K562 (cell line): Measurements from ENCODE around the gene NOCT. TPM values are rescaled to one million over a fixed set of nuclear protein-coding genes. Genes with fewer than 3 reads are reported as not detected.

Experiments used
- ETV1 ChIP-seq: fragments of 450-650 bp; conservative IDR thresholded peaks from 2 replicates; pipeline ENCODE4 v1.6.1; 2016; ENCODE audit warnings: missing genetic modification characterization, control low read depth, low read depth, missing compliant biosample characterization
- HMGN3 ChIP-seq: IDR thresholded peaks from 2 replicates; pipeline ENCODE4 v1.6.1; 2011; ENCODE audit warnings: borderline replicate concordance, low read depth, mild to moderate bottlenecking, mixed read lengths, low read length; ENCODE audit not compliant: insufficient read length; ENCODE audit errors: extremely low read depth
- MAFF ChIP-seq: IDR thresholded peaks from 2 replicates; pipeline ENCODE4 v1.6.1; 2012; ENCODE audit warnings: low read length, improper control_type of control experiment
- MITF ChIP-seq: IDR thresholded peaks from 2 replicates; pipeline ENCODE4 v1.6.1; 2014; ENCODE audit warnings: antibody characterized with exemption
- MYBL2 ChIP-seq, 2 experiments: fragments of 450-650 bp in 1 of 2; sonication (generic) in 1 of 2; formaldehyde crosslinking in 1 of 2; IDR thresholded peaks; 2 replicates each; pipeline versions ENCODE4 v1.6.1 to v1.8.1; 2017 to 2022; ENCODE audit warnings: borderline replicate concordance in 1 of 2, inconsistent platforms in 1 of 2, low read depth in 1 of 2, mild to moderate bottlenecking in 1 of 2, missing genetic modification reagents in 1 of 2, moderate library complexity in 1 of 2
- NRF1 ChIP-seq, 2 experiments: fragments of 450-650 bp; IDR thresholded peaks in 1 of 2; conservative IDR thresholded peaks in 1 of 2; 2 replicates each; pipeline ENCODE4 v1.6.1; 2014; ENCODE audit warnings: mild to moderate bottlenecking in 2 of 2
- RB1 ChIP-seq: fragments of 450-650 bp; IDR thresholded peaks from 2 replicates; pipeline ENCODE4 v1.6.1; 2017; ENCODE audit warnings: low read depth, mild to moderate bottlenecking
- RBM15 ChIP-seq: fragments of 200-400 bp; formaldehyde crosslinking; IDR thresholded peaks from 2 replicates; pipeline ENCODE4 v1.6.1; 2018; ENCODE audit warnings: mild to moderate bottlenecking, low read length, moderate library complexity; ENCODE audit not compliant: insufficient read depth
- SAFB2 ChIP-seq: fragments of 200-400 bp; formaldehyde crosslinking; IDR thresholded peaks from 2 replicates; pipeline ENCODE4 v1.6.1; 2018; ENCODE audit warnings: borderline replicate concordance, low read length, low read depth, moderate library complexity; ENCODE audit not compliant: severe bottlenecking
- SP1 ChIP-seq: sonication (generic); formaldehyde crosslinking; IDR thresholded peaks from 2 replicates; pipeline ENCODE4 v1.8.1; 2022; ENCODE audit warnings: mild to moderate bottlenecking, missing genetic modification reagents
- TAL1 ChIP-seq: fragments of 450-650 bp; IDR thresholded peaks from 2 replicates; pipeline ENCODE4 v1.6.1; 2016; ENCODE audit warnings: mild to moderate bottlenecking
- TCF3 ChIP-seq: sonication (generic); formaldehyde crosslinking; IDR thresholded peaks from 2 replicates; pipeline ENCODE4 v1.4.0; 2020; ENCODE audit warnings: mild to moderate bottlenecking, missing genetic modification reagents
- TFAM ChIP-seq: fragments of 250-450 bp; sonication (Bioruptor Pico); conservative IDR thresholded peaks from 2 replicates; pipeline ENCODE4 v1.5.0; 2021; ENCODE audit warnings: mild to moderate bottlenecking, moderate library complexity
- ZBED1 ChIP-seq: IDR thresholded peaks from 2 replicates; pipeline ENCODE4 v1.6.1; 2014
- ZBTB1 ChIP-seq: sonication (generic); formaldehyde crosslinking; IDR thresholded peaks from 2 replicates; pipeline ENCODE4 v1.8.1; 2023; ENCODE audit warnings: missing genetic modification reagents, low read depth, mild to moderate bottlenecking, borderline replicate concordance
- ZFP36 ChIP-seq: fragments of 150-350 bp; IDR thresholded peaks from 2 replicates; pipeline ENCODE4 v1.6.1; 2018; ENCODE audit warnings: low read length, low read depth; ENCODE audit not compliant: partially characterized antibody
- ZNF184 ChIP-seq: sonication (generic); formaldehyde crosslinking; IDR thresholded peaks from 2 replicates; pipeline ENCODE4 v1.5.0; 2020; ENCODE audit warnings: missing genetic modification reagents
- ZNF707 ChIP-seq: fragments of 250-450 bp; sonication (Bioruptor Pico); conservative IDR thresholded peaks from 2 replicates; pipeline ENCODE4 v1.8.0; 2022; ENCODE audit warnings: inconsistent platforms, mild to moderate bottlenecking, moderate library complexity
- polyA plus RNA-seq, 8 experiments: library from polyadenylated mRNA; depleted of rRNA in 4 of 8; stranded (reverse) in 5 of 8; unstranded in 3 of 8; fragments of >200 nt; fragmentation: Nextera tagmentation in 2 of 8; fragmentation: Illumina TruSeq in 1 of 8; extraction: Ambion mirVana in 2 of 8; extraction: Trizol in 1 of 8; gene quantifications; 2 replicates each; pipeline versions ENCODE4 v1.2.1 to v1.2.3, GENCODE V29; 2011 to 2014; ENCODE audit warnings: inconsistent platforms in 1 of 8, missing spikeins in 1 of 8
- total RNA-seq, 7 experiments: library from RNA; depleted of rRNA in 6 of 7; stranded (reverse); fragments of >200 nt in 6 of 7; fragmentation: Illumina TruSeq in 2 of 7; extraction: Trizol in 2 of 7; gene quantifications; 2 replicates each; pipeline versions ENCODE4 v1.2.1 to v1.2.3, GENCODE V29; 2011 to 2021; ENCODE audit warnings: low replicate concordance in 1 of 7
- TF ChIP-seq, protein P1 (sequence below): fragments of 450-650 bp; IDR thresholded peaks from 2 replicates; pipeline ENCODE4 v1.6.1; 2018; ENCODE audit not compliant: partially characterized antibody
- TF ChIP-seq, protein P2 (sequence below): sonication (generic); formaldehyde crosslinking; IDR thresholded peaks from 2 replicates; pipeline ENCODE4 v1.8.1; 2022; ENCODE audit warnings: missing genetic modification reagents

The NOCT gene
- total and polyA plus RNA-seq, 9 of the 15 experiments (the other 6 are each of a cell fraction or from before 2014, with no cell fraction given), result 1.3 to 20.2 (median 11.1) TPM

DNA sequence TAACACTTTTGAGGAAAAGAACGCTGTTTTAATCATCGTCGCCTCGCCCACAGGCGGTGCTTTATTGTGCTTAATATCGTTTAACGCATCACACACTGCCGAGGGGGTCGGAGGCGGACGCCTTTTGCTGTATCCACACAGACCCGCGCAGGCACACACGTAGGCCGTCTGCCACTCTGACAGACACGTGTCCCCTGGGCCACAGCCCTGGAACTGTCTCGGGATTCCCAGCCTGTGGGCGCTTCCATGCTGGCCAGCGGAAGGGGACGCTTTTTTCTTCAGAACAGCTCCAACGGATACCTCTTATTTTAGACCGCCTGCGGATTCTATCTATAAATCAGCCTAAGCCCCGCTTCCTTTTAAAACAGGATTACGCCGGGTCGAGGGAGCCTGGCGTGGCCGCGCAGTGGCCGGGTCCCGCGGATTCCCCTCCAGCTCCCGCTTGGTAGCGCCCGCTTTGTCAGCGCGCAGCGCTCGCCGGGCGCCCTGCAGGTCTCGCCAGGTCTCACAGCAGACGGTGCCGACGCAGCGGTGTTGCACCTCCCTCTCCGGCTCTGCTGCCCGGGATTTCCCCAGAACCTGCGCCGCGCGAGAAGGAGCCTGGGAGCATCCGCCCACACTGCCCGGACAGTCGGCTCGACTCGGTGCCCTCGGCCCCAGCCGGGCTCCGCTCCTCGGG is at the start of gene NOCT (continued):
- TF ChIP-seq NRF1 (conservative IDR thresholded peaks at IDR 0.05 in 1 of 2, IDR thresholded peaks at IDR 0.05 in 1 of 2) (peak; percentile 76 to 82), RBM15 (no peak), MITF (0 out of 2 replicates have a peak, but pooled peaks have one; percentile 28), ZNF707 (CRISPR knock-in tag) (no peak), SP1 (CRISPR knock-in tag) (peak; percentile 79; the same call in 1 of the 2 replicates), HMGN3 (peak; percentile 92), SAFB2 (no peak), ZFP36 (peak; percentile 3), ZBED1 (0 out of 2 replicates have a peak, but pooled peaks have one; percentile 61), TFAM (CRISPR knock-in tag) (no peak), RB1 (peak; percentile 65; the same call in 1 of the 2 replicates), TCF3 (CRISPR knock-in tag) (peak; percentile 4; the same call in 1 of the 2 replicates), ETV1 (tag) (peak; percentile 41), TAL1 (0 out of 2 replicates have a peak, but pooled peaks have one; percentile 0), ZNF184 (no peak), ZBTB1 (CRISPR knock-in tag) (peak; percentile 63; the same call in 1 of the 2 replicates), MYBL2 (IDR thresholded peaks at IDR 0.05; ENCODE audit: low read depth) (no peak), MYBL2 (CRISPR knock-in tag; IDR thresholded peaks at IDR 0.05; ENCODE audit: borderline replicate concordance) (no peak), MAFF (peak; percentile 59; the same call in 1 of the 2 replicates)
- TF ChIP-seq, protein P1, sequence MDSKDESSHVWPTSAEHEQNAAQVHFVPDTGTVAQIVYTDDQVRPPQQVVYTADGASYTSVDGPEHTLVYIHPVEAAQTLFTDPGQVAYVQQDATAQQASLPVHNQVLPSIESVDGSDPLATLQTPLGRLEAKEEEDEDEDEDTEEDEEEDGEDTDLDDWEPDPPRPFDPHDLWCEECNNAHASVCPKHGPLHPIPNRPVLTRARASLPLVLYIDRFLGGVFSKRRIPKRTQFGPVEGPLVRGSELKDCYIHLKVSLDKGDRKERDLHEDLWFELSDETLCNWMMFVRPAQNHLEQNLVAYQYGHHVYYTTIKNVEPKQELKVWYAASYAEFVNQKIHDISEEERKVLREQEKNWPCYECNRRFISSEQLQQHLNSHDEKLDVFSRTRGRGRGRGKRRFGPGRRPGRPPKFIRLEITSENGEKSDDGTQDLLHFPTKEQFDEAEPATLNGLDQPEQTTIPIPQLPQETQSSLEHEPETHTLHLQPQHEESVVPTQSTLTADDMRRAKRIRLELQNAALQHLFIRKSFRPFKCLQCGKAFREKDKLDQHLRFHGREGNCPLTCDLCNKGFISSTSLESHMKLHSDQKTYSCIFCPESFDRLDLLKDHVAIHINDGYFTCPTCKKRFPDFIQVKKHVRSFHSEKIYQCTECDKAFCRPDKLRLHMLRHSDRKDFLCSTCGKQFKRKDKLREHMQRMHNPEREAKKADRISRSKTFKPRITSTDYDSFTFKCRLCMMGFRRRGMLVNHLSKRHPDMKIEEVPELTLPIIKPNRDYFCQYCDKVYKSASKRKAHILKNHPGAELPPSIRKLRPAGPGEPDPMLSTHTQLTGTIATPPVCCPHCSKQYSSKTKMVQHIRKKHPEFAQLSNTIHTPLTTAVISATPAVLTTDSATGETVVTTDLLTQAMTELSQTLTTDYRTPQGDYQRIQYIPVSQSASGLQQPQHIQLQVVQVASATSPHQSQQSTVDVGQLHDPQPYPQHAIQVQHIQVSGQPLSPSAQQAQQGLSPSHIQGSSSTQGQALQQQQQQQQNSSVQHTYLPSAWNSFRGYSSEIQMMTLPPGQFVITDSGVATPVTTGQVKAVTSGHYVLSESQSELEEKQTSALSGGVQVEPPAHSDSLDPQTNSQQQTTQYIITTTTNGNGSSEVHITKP, result peak; percentile 100
- TF ChIP-seq, protein P2, sequence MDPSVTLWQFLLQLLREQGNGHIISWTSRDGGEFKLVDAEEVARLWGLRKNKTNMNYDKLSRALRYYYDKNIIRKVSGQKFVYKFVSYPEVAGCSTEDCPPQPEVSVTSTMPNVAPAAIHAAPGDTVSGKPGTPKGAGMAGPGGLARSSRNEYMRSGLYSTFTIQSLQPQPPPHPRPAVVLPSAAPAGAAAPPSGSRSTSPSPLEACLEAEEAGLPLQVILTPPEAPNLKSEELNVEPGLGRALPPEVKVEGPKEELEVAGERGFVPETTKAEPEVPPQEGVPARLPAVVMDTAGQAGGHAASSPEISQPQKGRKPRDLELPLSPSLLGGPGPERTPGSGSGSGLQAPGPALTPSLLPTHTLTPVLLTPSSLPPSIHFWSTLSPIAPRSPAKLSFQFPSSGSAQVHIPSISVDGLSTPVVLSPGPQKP (CRISPR knock-in tag), result no peak
